EL (cell line): Measurements from ENCODE around the gene HTRA3.
"Not testable (repeated sequence)": the region's sequence is repeated elsewhere in the genome, so short reads cannot be mapped to it uniquely, and the experiment has no call there.

Source experiments
- DNase-seq: peaks from one replicate; pipeline ENCODE4 v3.0.0-alpha.2; 2016

The HTRA3 gene

DNA sequence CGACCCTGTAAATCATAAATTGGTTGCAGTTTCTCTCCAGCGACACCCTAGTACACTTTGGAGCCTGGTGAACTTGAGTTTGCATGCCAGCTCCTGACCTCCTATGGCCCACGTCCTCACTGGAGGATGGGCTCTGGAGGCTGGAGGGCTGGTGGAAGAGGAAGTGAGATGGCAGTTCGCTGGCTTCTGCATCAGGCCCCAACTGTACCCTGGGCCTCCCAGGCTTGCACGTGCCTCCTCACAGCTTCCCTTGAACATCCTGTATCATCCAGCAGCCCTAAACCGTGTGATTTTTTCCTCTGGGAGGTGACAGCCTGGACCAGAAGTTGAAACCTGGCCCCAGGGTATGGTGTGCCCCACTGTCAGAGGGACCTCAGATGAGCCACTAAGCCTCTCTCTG, 78.5 kb downstream of the HTRA3 start:
- DNase-seq = no peak

DNA sequence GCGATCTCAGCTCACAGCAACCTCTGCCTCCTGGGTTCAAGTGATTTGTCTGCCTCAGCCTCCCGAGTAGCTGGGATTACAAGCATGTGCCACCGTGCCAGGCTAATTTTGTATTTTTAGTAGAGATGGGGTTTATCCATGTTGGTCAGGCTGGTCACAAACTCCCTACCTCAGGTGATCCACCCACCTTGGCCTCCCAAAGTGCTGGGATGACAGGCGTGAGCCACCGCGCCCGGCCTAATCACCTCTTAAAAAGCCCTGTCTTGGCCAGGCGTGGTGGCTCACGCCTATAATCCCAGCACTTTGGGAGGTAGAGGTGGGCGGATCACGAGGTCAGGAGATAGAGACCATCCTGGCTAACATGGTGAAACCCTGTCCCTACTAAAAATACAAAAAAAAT, 79.7 kb downstream of the HTRA3 start:
- DNase-seq = not testable (repeated sequence)

DNA sequence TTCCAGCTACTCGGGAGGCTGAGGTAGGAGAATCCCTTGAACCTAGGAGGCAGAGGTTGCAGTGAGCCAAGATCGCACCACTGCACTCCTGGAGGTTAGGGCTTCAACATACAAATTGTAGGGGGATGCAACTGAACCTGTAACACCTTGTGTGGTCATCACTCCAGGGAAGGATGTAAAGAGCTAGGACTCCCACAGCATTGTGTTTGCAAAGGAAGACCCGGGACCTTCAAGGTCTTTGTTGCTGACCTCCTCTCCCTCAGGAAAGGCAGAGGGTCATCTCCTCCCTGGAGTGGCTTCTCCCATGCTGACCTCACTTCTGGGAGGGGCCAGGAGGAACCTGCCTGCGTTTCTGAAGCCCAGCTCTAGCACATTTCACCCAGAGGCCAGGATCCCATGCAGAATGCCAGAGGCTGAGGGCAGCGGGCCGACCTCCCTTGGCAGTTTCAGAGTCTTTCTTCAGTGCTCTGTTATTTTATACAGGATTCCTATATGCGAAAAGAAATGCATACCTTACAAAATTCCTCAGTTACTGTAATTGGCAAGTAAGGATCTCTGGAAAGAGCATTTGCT, 80.2 kb downstream of the HTRA3 start:
- DNase-seq = no peak

DNA sequence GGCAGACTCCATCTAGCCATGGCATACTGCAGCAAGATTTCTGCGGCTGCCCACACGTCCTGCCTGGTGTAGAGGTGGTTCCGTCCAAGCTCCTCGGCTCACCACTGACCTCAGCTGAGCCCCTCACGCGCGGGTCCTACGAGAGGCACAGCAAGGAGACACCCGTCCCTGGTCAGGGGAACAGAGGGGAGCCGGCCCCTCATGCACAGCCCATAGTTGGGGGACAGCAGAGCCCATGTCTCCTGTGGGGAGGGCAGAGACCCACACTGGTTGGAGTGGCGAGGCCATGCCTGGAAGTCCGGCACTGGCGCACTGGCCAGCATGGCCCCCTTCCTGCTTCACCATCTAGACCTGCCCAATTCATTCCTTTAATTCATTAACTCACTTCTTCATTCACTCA, 80.8 kb downstream of the HTRA3 start:
- DNase-seq = no peak

DNA sequence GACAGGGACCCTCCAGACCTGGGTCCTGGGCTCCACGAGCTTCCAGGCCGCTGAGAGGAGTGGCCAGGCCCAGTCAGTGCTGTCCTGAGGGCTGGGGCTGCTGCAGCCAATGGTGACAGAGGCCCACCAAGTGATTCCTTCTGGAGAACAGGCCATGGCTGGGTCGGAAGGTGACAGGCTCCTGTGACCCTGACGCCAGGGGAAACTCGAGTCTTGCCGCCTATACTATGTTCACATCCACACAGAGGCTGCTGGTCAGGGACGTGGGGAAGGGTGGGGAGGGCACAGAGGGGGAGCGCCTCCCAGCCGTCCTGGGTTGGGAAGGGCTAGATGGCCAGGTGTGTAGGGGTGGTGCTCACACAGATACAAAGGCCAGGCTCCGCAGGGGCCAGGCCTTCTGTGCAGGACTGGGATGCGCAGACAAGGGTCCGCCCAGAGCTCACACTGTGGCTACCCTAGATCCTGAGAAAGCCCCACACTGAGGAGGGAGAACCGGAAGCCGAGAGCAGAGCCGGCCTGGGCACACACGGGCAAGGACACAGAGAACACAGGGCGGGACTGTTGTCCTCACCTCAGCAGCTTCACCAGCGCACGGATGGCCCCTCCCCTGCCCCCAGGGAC, 81.4 kb downstream of the HTRA3 start:
- no peak for DNase-seq

DNA sequence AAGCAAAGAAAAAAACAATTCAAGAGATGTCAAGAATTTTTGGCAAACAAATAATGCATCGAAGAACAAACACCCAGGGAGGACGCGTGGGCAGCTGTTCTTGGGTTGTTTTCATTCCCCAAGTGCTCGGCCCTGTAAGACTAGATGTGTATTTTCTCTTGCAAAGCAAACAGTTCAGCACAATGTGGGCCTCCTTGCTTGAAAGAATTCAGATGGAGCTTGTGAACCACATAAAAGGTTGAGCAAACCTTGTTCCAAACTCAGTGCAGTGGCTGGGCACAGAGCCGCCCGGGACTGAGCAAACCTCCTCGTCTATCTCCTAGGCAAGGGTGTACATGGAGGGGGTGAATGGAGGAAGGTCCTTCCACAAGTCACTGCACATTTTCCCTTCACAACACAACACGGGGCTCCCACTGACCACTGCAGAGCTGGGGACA, 82.4 kb downstream of the HTRA3 start:
- DNase-seq = no peak

DNA sequence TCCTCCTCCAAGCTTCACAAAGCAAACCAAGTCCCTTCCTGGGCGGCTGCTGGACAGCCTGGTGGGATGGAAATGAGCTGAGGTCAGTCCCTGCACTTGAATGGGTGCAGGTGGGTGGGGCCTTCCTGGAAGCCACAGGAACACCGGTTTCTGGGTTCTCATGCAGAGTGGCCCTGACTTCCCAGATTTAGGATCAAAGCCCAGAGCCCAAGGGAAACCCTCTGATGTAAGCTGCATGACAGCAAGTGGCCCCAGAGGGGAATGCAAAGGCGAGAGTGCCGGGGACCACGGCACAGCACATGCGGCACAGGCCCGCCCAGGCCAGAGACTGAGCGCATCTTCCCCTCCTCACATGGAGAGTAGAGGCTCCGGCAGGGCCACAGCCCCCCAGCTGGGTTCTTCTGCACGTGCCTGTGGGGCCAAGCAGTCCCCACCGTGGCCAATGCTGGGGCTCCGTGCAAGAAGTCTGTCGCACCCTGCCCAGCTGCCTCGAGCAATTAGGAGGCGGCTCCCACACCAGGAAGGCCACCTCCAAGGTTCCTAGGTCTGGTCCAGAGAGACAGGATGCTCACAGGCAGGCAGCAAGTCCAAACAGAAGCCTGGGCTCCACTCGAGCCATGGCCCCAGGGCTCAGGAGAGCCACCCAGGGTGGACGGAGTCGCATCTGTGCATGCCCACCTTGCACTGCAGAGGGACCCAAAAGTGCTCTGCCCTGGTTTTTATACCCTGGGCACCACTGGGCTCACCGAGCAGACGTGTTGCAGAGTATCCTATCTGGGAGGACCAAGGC, 83.0 kb downstream of the HTRA3 start:
- DNase-seq = no peak

DNA sequence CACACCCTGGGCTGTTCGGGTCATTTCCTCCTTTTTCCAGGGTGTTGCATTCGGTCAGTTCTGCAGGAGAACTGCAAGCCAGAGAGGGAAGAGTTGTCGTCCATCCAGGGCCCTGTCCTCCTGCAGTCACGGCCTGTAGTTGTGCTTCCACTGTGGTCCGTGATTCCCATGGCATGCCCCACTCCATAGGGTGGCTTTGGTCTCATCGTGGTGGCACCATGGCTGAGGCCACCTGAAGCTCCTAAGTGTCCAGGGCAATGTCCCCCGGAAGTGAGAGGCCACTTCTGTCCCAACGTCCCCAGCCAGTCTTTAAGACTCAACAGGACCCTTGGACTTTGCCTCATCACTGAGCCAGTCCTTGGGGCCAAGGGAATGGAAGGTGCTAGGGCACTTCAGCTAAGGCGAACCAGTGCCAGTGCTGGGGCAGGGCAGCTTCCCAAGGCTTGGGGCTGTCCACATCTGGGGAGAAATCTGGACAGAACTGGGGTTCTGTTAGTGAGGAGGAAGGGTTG, 83.7 kb downstream of the HTRA3 start:
- DNase-seq = no peak

DNA sequence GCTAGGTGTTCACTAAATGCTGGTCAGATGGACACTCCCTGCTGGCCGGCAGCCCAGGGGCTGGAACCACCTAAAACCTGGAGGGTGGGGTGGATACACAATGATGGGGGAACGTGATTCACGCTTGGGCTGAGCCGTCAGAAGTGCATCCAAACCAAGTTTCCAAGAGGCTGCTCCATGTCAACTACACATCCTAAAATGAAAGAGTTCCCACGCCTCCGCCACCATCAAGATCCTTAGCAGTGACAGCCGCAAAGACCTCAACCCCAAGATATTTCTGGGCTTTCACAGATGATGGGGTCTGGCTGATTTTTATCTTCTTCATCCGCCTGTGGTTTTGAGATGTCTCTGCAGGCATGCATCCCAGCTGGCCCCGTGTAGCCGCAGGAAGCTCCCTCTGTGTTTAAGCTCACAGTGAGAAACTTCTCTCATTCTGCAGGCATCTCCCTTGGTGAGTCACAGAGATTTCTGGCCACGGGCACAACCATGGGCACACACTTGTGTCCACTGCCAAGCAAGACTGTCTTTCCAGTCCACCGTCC, 84.4 kb downstream of the HTRA3 start:
- peak; percentile 38 for DNase-seq

DNA sequence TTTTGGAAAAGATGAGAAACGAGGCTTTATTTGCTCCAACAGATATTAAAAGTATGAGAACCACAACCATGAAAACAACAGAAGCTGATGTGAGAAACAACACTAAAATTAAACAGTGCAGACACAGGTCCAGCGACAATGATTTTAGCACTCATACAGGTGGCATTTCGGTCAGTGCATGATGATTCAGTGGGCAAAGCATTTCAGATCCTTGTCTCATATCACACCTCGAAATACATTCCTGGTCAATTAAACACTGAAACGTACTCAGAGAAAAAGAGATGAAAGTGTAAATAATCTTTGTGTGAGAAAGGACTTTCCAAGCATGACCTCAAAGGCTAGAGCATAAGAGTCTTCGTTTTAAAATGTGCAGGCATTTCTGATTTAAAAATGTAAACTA, 85.8 kb downstream of the HTRA3 start:
- DNase-seq = no peak

DNA sequence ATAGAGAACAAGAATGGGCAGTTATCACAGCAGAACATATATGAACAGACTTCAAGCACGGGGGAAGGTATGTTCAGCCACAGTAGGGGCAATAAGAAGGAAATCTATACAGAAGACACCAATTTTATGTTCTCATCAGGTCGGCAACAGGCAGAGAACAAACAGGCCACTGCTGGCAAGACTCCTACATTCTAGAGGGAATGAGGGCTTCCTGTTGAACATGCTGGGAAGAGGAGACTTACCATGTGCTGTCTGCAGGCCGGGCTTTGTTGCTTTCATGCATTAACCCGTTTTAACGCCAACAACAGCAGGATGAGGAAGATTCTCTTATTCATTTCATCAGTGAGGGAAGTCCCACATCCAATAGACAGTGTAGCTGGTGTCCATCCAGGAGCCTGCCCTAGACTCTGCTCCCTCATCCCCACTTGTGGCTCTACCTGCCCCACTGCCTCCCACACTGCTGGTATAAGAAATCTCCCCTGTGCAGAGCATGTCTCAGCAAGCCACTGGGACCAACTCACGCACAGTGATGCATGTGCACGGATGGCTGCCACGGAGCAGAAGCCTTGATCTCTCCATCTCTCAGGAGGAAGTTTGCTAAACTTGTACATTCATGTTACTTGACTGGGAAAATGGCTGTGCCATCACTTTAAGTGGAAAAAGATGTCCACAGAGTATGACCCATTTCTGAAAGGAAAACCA, 86.5 kb downstream of the HTRA3 start:
- DNase-seq = peak; percentile 17
